Neural progenitor cell (in vitro differentiated cells): ENCODE results near the gene CD4. TPM values are rescaled to one million over a fixed set of nuclear protein-coding genes. Genes with fewer than 3 reads are reported as not detected.
A peak's percentile ranks its signal among the peaks of the same experiment; 100 is the strongest.

ENCODE experiments used
- DNase-seq: peaks from one replicate; pipeline ENCODE4 v3.0.0-alpha.2; 2016; ENCODE audit warnings: low spot score
- H2AFZ ChIP-seq: fragments of 200-600 bp; sonication (generic); replicated peaks from 2 replicates; pipeline ENCODE4 v1.6.1; 2016; ENCODE audit warnings: antibody characterized with exemption
- H3F3A ChIP-seq: fragments of 200-600 bp; sonication (generic); 2 replicates; pipeline ENCODE4 v1.6.1; 2016; ENCODE audit warnings: antibody characterized with exemption, low read depth
- H3K27ac ChIP-seq: fragments of 200-600 bp; sonication (generic); 2 replicates; pipeline ENCODE4 v1.5.1; 2016; ENCODE audit warnings: mild to moderate bottlenecking
- H3K27me3 ChIP-seq: fragments of 200-600 bp; sonication (generic); 2 replicates; pipeline ENCODE4 v1.6.1; 2016; ENCODE audit warnings: mild to moderate bottlenecking, moderate library complexity
- H3K36me3 ChIP-seq: fragments of 200-600 bp; sonication (generic); 2 replicates; pipeline ENCODE4 v1.5.1; 2016
- H3K4me1 ChIP-seq: fragments of 200-600 bp; sonication (generic); 2 replicates; pipeline ENCODE4 v1.6.1; 2016; ENCODE audit warnings: mixed run types
- H3K4me2 ChIP-seq: fragments of 200-600 bp; sonication (generic); 2 replicates; pipeline ENCODE4 v1.6.1; 2016
- H3K4me3 ChIP-seq: fragments of 200-600 bp; sonication (generic); 2 replicates; pipeline ENCODE4 v1.5.1; 2016
- H3K79me2 ChIP-seq: fragments of 200-600 bp; sonication (generic); 2 replicates; pipeline ENCODE4 v1.6.1; 2016; ENCODE audit warnings: low read depth
- H3K9ac ChIP-seq: fragments of 200-600 bp; sonication (generic); 2 replicates; pipeline ENCODE4 v1.6.1; 2016
- H3K9me3 ChIP-seq: fragments of 200-600 bp; sonication (generic); 2 replicates; pipeline ENCODE4 v1.5.1; 2016; ENCODE audit warnings: low read depth
- H4K20me1 ChIP-seq: fragments of 200-600 bp; sonication (generic); 2 replicates; pipeline ENCODE4 v1.6.1; 2016; ENCODE audit warnings: low read depth
- H3K27ac Mint-ChIP-seq: 3 replicates; pipeline ENCODE4 v1.8.0; 2021; ENCODE audit warnings: mixed read lengths
- H3K27me3 Mint-ChIP-seq: 2 replicates; pipeline ENCODE4 v1.8.0; 2022; ENCODE audit warnings: low read depth, mild to moderate bottlenecking, inconsistent platforms, moderate library complexity, mixed read lengths; ENCODE audit not compliant: insufficient read depth
- H3K36me3 Mint-ChIP-seq: 3 replicates; pipeline ENCODE4 v1.8.0; 2021; ENCODE audit warnings: mixed read lengths
- H3K4me1 Mint-ChIP-seq: 3 replicates; pipeline ENCODE4 v1.8.0; 2021; ENCODE audit warnings: mixed read lengths
- H3K4me3 Mint-ChIP-seq: 3 replicates; pipeline ENCODE4 v1.8.0; 2021; ENCODE audit warnings: mild to moderate bottlenecking, moderate library complexity, mixed read lengths
- H3K9me3 Mint-ChIP-seq: 3 replicates; pipeline ENCODE4 v1.8.0; 2020; ENCODE audit warnings: mixed read lengths
- EZH2 ChIP-seq: fragments of 200-600 bp; sonication (generic); IDR thresholded peaks from 2 replicates; pipeline ENCODE4 v1.6.1; 2017; ENCODE audit warnings: antibody characterized with exemption, mild to moderate bottlenecking, moderate library complexity
- EZH2phosphoT487 ChIP-seq: fragments of 200-600 bp; sonication (generic); IDR thresholded peaks from 2 replicates; pipeline ENCODE4 v1.6.1; 2017; ENCODE audit warnings: antibody characterized with exemption
- total RNA-seq: library from RNA; depleted of rRNA; stranded (reverse); fragments of >200 nt; gene quantifications from 2 replicates; pipeline ENCODE4 v1.2.3, GENCODE V29; 2015; ENCODE audit warnings: low replicate concordance
- TF ChIP-seq, protein P1 (sequence below): fragments of 200-600 bp; sonication (generic); IDR thresholded peaks from 2 replicates; pipeline ENCODE4 v1.5.1; 2017; ENCODE audit warnings: antibody characterized with exemption, mild to moderate bottlenecking

CD4 gene
- total RNA-seq, 1 donor from 2014 or later: 2.5 TPM

DNA sequence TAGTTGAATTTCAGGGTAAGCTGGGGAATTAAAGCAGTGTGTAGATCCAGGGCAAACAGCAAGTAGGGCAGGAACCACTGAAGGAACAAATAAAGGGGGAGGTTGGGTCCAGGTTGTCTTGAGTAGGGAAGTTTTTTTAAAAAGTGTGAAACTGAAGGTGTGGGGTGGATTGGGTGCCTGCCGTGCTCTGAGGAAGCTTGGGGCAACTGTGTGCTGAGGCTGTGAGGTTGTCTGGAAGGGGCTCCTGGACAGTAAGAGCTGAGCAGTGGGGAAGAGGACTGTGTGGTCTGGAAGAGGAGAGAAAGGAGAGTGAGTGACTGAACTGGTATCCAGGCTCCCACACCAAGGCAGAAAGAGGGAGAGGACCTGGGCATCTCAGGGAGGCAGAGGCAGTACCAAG lies 21.4 kb downstream of the CD4 start:
- Histone ChIP-seq H3K9ac (no peak overlapping the region), H3K36me3 (no peaks in the 10 kb centered on the region), H2AFZ (peak overlapping the region; percentile 20), H3K4me2 (no peak overlapping the region), H3F3A (peaks cover 6% of the 10 kb centered on the region), H3K27me3 (no peaks in the 10 kb centered on the region), H4K20me1 (no peaks in the 10 kb centered on the region), H3K4me1 (peaks cover 11% of the 10 kb centered on the region), H3K79me2 (no peaks in the 10 kb centered on the region), H3K4me3 (no peak overlapping the region), H3K27ac (no peak overlapping the region), H3K9me3 (no peaks in the 10 kb centered on the region)
- no peak for TF ChIP-seq EZH2
- TF ChIP-seq, protein P1, sequence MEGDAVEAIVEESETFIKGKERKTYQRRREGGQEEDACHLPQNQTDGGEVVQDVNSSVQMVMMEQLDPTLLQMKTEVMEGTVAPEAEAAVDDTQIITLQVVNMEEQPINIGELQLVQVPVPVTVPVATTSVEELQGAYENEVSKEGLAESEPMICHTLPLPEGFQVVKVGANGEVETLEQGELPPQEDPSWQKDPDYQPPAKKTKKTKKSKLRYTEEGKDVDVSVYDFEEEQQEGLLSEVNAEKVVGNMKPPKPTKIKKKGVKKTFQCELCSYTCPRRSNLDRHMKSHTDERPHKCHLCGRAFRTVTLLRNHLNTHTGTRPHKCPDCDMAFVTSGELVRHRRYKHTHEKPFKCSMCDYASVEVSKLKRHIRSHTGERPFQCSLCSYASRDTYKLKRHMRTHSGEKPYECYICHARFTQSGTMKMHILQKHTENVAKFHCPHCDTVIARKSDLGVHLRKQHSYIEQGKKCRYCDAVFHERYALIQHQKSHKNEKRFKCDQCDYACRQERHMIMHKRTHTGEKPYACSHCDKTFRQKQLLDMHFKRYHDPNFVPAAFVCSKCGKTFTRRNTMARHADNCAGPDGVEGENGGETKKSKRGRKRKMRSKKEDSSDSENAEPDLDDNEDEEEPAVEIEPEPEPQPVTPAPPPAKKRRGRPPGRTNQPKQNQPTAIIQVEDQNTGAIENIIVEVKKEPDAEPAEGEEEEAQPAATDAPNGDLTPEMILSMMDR: no peak
- TF ChIP-seq EZH2phosphoT487: no peak
- no peak for DNase-seq
- Mint-ChIP-seq H3K36me3 (no peaks in the 10 kb centered on the region), H3K4me3 (no peak overlapping the region), H3K27me3 (peaks cover 5% of the 10 kb centered on the region), H3K9me3 (no peaks in the 10 kb centered on the region), H3K27ac (peak overlapping the region; percentile 51), H3K4me1 (peaks cover 18% of the 10 kb centered on the region)

GRCh38 chr12:6813363-6813762 lies 24.0 kb downstream of the CD4 start:
- Histone ChIP-seq H3K27me3 (no peaks in the 10 kb centered on the region), H2AFZ (no peak overlapping the region), H3K9me3 (no peaks in the 10 kb centered on the region), H3K36me3 (no peaks in the 10 kb centered on the region), H3K4me1 (peaks cover 16% of the 10 kb centered on the region), H3K4me3 (no peak overlapping the region), H3K4me2 (no peak overlapping the region), H4K20me1 (no peaks in the 10 kb centered on the region), H3K27ac (no peak overlapping the region), H3K79me2 (no peaks in the 10 kb centered on the region), H3K9ac (no peak overlapping the region), H3F3A (peaks cover 14% of the 10 kb centered on the region)
- H3K4me3 Mint-ChIP-seq: no peak overlapping the region
- DNase-seq: no peak
- H3K36me3 Mint-ChIP-seq: no peaks in the 10 kb centered on the region
- H3K4me1 Mint-ChIP-seq: peaks cover 31% of the 10 kb centered on the region
- no peaks in the 10 kb centered on the region for H3K9me3 Mint-ChIP-seq
- H3K27me3 Mint-ChIP-seq: peaks cover 7% of the 10 kb centered on the region
- TF ChIP-seq, protein P1: no peak
- TF ChIP-seq EZH2: no peak
- H3K27ac Mint-ChIP-seq: no peak overlapping the region

GRCh38 chr12:6816598-6816997 lies 27.3 kb downstream of the CD4 start:
- no peak overlapping the region for H3K4me3 ChIP-seq
- no peaks in the 10 kb centered on the region for H3K36me3 ChIP-seq
- no peaks in the 10 kb centered on the region for H3K9me3 ChIP-seq
- no peaks in the 10 kb centered on the region for H4K20me1 ChIP-seq
- H3K4me1 ChIP-seq: peaks cover 34% of the 10 kb centered on the region
- H3K27me3 ChIP-seq: no peaks in the 10 kb centered on the region
- no peaks in the 10 kb centered on the region for H3K9me3 Mint-ChIP-seq
- no peak overlapping the region for H3K4me2 ChIP-seq
- no peak overlapping the region for H3K27ac ChIP-seq
- peaks cover 43% of the 10 kb centered on the region for H3K4me1 Mint-ChIP-seq
- TF ChIP-seq EZH2phosphoT487 (no peak), EZH2 (no peak)
- TF ChIP-seq, protein P1: no peak
- DNase-seq: no peak
- H2AFZ ChIP-seq: no peak overlapping the region
- H3F3A ChIP-seq: peaks cover 34% of the 10 kb centered on the region
- H3K36me3 Mint-ChIP-seq: no peaks in the 10 kb centered on the region
- H3K4me3 Mint-ChIP-seq: peak overlapping the region; percentile 67
- H3K27ac Mint-ChIP-seq: no peak overlapping the region
- no peaks in the 10 kb centered on the region for H3K79me2 ChIP-seq
- no peak overlapping the region for H3K9ac ChIP-seq
- peaks cover 12% of the 10 kb centered on the region for H3K27me3 Mint-ChIP-seq
